H1 (cell line): ENCODE results near the gene COPA. TPM values are rescaled to one million over a fixed set of nuclear protein-coding genes. Genes with fewer than 3 reads are reported as not detected.

ENCODE experiments used
- NANOG ChIP-seq: IDR thresholded peaks from 2 replicates; pipeline ENCODE4 v1.6.1; 2011; ENCODE audit warnings: low read length, low read depth, mild to moderate bottlenecking, inconsistent platforms; ENCODE audit not compliant: insufficient read depth, poor library complexity, severe bottlenecking
- NRF1 ChIP-seq: IDR thresholded peaks from 2 replicates; pipeline ENCODE4 v1.6.1; 2011; ENCODE audit warnings: mild to moderate bottlenecking, low read depth, low read length, improper control_type of control experiment
- polyA plus RNA-seq, 7 experiments: library from polyadenylated mRNA; depleted of rRNA in 3 of 7; stranded (reverse) in 5 of 7; unstranded in 2 of 7; fragments of >200 nt in 5 of 7; fragments of 200-250 nt in 2 of 7; gene quantifications; 1 replicate in 5 of 7; 2 replicates in 1 of 7; 4 replicates in 1 of 7; pipeline versions ENCODE4 v1.2.1 to v1.2.3, GENCODE V29; 2011 to 2013; ENCODE audit warnings: missing spikeins in 2 of 7, mixed read lengths in 2 of 7
- total RNA-seq: library from RNA; stranded (reverse); fragmentation: NEBNext Ultra II Directional; extraction: Animal tissue kit (Norgen Biotek cat#: 25700); gene quantifications from 2 replicates; pipeline ENCODE4 v1.2.1, GENCODE V29; 2021

COPA gene
- total and polyA plus RNA-seq, 2 of the 8 experiments (the other 6 are each of a cell fraction or from before 2014, with no cell fraction given): 78.2 to 115 TPM

DNA sequence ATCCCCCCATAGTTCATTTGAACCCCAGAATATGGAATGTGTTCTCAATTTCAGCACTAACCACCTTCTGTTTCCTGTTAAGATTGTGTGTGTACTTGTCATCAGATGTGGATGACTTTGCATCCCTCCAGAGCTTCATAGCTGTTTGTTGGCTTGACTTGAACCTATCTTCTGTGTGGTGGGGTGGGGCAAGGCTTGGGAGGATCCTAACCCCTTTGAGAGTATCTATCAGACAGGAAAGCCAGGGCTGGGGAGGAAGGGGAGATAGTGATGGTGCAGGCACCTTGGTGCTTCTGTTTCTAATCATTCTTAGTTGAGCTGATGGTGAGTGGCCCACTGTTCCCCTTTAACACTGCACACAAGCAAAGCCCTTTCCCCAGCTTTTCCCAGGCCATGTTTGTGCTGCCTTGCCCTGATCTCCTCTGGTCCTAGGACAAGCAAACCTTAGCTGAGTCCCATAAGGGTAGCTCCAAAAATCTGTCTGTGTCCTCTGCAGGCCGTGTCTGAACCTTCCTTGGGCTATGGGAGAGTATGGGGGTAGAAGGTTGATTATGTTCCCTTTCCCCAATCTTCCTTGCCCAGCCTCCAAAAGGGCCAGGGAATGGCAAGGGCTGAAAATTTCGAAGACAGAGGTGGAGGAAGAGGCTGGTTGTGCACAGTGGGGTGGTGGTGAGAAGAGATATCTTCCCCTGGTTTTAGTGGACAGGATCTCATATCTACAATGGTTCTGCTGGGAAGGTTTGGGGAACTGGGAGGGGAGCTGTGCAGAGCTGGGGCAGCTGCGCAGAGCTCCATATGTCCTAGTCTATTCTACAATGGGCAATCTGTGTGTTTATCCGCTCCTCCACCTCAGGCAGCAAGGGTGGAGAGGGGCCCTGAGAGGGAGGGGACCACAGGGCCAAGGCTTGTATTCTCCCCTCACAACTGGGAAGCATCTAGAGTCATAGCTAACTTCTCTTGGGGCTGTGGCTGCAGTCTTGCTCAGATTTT lies 25.2 kb upstream of the COPA start (continued):
- TF ChIP-seq NANOG: no peak
- no peak for TF ChIP-seq NRF1
